ENCODE results near the gene NUDCD2. TPM values are rescaled to one million over a fixed set of nuclear protein-coding genes. Genes with fewer than 3 reads are reported as not detected.

The NUDCD2 gene, protein sequence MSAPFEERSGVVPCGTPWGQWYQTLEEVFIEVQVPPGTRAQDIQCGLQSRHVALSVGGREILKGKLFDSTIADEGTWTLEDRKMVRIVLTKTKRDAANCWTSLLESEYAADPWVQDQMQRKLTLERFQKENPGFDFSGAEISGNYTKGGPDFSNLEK
- total RNA-seq (2014; rRNA removed; shearing (Covaris generic)) = 11.8 and 17.5 TPM in 2 replicates

DNA sequence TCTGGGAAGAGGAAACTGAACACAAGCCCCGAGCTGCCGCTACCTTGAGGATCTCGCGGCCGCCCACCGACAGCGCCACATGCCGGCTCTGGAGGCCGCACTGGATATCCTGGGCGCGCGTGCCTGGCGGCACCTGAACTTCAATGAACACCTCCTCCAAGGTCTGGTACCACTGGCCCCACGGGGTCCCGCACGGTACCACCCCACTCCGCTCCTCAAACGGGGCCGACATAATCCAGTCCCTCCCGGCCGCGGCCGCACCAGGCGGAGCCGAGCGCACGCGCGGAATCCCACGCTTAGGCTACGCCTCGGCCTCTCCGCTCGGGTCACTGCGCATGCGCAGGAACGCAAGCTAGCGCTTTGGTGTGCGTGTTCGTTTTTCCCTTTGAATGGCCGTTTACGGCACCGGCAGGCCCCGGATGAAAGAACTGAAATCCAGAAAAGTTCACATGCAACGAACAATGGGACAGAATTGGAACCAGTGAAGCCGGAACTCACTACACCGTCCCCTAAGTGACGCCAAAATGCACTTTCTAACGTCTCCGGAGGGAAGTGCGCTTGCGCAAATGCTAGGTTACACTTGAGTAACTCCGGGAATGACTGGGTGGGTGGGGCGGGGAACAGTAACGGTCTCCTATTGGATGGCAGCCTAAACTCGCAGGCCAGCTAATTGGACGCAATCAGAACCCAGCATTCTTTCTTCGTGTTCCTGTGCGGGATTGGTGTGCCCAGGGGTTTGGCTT, at the start of gene NUDCD2:
Gene NUDCD2, minus strand, starts transcription at position 284 of the 743 bp plus-strand sequence. Its CDS starts 52 bp downstream, at position 232.
- peak; percentile 98 for DNase-seq (ENCODE audit: low read depth)

DNA sequence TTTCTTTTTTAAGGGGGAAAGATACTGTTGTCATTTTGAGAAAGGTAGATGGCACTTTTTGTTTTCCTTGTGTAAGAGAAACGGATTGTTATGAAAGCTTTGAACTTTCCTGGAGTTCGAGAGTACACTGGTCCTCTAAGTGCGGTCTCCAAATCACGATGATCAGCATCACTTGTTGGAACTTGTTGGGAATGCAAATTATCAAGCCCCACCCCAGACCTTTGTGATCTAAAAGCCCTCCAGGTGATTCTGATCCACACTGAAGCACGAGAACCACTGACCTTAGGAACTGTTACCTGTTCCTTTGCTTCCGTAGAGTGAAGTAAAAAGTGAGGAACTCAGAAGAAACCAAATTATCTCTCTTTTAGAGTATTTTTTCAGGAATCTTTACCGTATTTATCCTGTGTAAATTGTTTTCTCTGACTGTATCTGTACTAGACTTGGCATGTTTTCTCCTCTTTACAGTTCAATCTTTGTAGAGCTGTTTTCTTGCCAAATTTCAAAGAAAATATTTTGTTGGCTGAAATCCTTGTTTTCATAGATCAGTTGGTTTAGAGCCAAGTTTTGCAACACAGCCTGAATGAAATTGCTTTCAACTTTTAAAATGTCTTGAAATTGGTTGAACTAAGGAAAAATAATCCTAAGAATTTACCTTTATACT, 49.5 kb upstream of the NUDCD2 start:
- DNase-seq (ENCODE audit: low read depth) = no peak

DNA sequence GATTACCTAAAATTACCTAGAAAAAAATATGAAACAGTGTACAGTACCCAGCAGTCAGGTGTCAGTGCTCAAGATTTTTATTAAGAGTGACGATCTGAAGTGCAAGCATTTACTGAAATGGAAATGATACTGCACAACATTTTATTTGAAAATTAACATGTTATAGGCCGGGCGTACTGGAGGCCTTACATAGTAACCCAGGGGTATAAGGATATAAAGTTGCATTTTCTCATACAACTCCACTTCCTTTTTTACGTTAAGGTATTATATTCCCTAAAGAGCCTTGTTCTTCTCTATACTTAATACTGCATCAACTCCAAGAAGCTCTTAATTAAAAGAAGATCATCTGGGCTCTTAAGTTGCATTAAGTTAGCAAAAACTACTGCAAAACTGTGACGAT, 48.9 kb upstream of the NUDCD2 start:
- no peak for DNase-seq (ENCODE audit: low read depth)

DNA sequence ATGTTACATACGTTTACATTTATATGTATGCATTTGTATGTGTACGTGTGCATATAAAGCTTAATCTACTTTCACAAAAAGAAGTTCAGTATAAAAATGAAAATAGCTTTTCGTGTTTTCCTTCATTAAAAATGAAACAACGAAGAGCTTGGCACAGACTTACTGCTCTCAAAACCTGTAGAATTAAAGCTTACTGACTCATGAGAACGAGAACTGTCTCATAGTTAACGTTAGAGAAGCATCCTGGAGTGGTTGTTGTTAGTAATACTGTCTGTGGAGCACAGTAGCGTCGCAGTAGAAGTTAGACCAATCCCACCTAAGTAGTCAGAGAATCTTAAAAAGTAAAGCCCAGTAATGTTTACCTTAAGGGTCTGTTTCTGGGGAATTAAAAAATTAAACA, 46.8 kb upstream of the NUDCD2 start:
- peak; percentile 54 for DNase-seq (ENCODE audit: low read depth)

DNA sequence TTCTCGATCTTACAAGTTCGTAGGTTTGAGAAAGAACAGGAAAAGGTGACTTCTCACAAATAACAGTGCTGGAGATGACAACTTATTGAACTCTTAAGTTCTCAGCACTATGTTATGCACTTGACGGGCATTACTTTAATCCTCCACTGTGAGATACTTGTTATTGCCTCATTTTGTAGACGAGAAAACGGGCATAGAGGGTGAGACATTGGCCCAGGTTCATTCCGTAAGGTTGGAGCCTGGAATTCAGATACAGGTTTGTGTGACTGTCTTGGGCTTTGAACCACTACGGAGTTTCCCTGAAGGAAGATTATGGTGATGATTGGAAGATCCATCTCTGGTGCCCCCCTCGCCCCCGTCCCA, 46.2 kb upstream of the NUDCD2 start:
- DNase-seq (ENCODE audit: low read depth) = no peak

DNA sequence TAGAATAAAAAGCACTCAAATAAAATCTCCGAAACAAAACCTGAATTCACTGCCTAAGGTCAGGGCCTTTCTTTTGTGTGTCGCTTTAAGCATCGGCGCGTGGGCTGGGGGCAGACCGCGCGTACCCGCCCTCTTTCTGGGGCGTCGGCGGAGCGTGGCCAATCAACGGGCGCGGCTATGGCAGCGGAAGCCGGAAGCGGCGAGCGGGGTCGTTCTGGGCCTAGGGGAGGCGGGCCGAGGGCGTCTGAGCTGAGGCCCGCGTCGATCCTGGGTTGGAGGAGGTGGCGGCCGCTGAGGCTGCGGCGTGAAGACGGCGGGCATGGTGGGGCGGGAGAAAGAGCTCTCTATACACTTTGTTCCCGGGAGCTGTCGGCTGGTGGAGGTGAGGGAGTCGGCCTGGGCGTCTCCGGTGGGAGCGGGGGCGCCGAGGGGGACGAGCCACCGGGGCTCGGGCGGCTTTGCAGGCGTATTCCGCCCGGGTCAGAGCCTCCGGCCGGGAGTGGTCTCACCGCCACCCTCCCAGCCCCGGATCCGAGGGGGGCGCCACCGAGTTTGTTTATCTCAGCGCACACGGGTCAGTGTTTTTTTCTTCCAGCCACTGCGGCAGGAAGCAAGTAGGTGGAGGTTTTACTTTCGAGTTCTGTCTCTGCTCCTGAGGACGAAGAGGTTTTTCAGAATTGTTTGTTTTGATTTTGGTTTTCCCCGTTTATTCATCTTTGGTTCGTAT, 45.6 kb upstream of the NUDCD2 start, which contains the start of gene MAT2B:
Gene MAT2B, plus strand, starts transcription at position 252 of the 727 bp plus-strand sequence. Its CDS starts 68 bp downstream, at position 320.
- DNase-seq (ENCODE audit: low read depth) = peak; percentile 94

DNA sequence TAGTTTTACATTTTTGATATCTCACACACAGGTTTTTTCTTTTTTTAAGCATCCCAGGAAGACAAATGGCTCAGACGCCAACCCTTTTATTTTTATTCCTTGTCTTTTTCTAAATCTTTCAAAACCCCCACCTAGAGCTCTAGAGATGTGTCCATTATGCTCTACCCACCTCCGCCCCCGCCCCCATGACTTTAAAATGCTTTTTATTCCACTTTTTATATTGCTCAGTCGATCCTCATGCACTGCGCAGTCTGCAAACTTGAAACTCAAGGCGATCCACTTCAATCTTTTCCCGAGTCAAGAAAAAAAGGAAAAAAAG, 45.1 kb upstream of the NUDCD2 start:
- no peak for DNase-seq (ENCODE audit: low read depth)

DNA sequence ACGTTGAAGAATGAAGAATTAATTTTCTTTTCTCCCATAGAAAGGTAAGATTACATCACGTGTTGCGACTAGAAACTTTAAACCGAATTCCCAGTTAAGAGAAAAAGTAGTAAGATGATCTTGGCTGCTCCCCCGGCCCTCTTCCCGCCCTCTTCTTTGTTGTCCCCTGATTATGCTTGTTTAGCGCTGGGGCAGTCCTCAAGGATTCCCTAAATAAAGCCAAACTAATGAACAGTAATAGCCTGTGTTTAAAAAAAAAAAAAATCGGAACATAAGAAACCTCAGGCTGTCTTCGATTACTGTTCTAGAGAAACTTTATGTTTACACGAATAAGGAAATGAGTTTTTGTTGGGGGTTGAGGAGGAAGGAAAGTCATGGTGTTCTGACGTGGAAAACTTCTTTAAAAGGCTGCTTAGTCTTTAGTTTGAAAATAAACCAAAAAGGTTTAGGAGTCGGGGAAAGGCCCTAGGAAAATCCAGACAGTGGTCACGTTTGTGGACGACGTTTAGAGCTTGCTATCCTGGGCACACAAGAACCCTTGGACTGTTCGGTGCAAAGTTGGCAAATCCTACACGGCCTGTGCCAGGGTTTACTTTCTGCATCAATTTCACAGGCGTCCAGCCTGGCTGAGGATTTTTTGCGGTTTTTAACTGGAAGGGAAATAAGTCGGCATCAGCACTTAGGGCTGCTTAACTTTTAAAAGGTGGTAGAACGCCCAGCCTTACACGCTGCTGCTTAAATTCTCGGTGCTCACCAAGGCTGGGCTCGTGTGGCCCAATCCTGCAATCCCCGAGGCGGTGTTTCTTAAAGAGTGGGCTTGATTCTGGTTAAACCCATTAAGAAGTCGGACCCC, 44.4 kb upstream of the NUDCD2 start:
- DNase-seq (ENCODE audit: low read depth) = peak; percentile 83

DNA sequence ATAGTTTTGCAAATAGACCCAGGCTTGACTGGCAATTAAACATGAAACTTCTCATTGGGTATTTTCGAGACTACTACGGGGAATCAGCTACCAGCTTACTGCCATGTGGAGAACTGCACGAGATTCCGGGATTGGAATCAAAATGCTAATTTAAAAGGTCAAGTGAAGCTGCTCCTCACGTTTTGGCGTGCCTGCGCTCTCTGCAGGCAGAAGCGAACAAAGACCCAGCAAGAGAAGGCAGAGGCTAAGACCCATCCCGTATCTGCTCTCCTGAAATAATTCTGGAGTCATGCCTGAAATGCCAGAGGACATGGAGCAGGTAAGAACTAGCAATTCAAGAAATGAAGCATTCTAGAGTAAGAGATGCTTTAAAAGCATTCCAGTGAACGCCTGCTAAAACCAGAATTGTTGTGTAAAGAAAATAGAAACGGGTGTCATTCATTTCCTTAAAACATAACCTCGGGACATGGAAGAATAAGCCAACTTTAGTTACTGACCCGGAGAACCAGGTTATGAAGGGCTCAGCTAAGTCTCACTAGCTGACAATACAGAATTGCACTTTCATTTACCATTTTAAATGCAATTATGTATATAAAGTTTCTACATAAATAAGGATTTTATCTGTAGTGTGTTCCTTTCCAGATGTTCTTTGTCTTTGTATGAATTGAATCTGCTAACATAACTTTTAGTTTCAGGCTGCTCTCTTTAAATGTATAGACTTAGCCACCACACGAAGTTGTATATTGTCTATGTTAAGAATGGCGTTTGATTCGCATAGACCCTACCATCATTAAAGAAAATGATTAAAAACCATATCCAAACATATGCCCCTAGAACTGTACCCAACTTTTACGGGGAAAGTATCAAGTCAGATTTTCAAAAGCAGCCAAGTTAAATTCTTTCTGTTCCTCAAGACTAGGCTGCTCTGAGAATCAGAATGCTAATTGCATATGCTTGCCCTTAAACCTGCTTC, 43.5 kb upstream of the NUDCD2 start:
- peak; percentile 85 for DNase-seq (ENCODE audit: low read depth)

DNA sequence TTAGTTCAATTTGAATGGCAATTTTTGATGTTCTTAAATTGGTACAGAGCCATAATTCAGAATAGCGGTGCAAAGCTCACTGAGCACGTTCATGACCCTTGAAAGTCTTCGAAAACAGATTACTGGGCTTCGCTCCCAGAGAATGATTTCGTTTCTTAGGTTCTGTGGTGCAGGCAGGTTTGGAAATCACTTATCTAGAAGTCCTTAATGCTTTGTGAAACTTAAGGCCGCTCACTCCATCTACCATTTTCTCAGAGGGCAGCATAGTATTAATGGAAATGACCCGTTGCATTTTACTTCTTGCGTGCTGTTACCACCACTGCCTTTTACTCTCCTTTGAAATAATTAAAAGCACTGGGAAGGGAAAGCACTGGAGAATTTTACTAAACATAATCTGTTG, 42.6 kb upstream of the NUDCD2 start:
- no peak for DNase-seq (ENCODE audit: low read depth)

DNA sequence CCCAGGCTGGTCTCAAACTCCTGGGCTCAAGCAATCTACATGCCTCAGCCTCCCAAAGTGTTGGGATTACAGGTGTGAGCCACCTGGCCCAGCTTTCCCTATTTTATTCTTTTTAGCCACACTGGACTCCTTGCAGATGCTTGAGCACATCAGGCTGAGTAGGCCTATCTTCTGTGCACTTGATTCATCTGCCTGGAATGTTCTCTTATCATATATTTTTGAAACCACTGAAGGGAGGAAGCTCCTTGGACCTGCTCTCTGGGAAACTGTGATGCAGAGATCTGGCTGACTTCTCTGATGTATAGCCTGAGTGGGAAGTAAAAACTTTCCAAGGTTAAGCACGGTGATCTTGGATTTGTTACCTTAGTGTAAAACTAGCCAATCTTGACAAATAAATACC, 39.0 kb upstream of the NUDCD2 start:
- no peak for DNase-seq (ENCODE audit: low read depth)

DNA sequence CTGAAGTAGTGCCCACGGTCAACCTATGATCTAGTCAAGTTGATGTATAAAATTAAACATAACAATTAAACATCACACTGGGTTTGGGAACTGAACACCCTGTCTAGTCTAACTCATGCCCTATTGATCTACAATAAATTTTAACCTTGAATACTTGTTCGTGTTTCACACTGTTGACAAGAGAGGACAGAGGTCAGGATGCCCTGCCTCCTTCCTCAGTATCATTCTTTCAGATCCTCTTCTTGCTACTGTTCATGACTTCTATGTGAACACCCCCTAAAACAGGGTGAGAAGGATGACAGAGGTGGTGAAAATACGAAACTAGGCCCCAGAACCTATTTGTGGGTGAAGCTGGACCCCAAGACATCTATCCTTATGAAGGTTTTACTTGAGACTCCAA, 37.4 kb upstream of the NUDCD2 start:
- DNase-seq (ENCODE audit: low read depth) = no peak

DNA sequence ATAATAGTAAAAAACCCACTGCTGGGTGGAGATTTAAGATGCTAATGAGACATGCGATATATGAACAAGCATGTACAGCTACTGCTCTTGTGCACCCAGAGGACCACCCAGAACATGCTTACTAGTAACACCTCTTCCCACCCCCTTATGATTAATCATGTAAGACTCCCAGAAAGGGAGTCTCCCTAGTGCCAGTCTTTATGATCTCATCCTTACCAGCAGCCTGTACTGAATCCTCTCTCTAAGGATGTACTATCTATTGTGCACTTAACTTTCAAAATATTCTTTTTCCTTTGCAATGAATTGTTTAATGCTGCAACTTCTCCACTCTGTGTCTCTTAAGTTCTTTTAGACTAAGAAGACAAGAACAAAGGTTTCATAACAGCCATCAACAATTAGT, 36.4 kb upstream of the NUDCD2 start:
- no peak for DNase-seq (ENCODE audit: low read depth)

DNA sequence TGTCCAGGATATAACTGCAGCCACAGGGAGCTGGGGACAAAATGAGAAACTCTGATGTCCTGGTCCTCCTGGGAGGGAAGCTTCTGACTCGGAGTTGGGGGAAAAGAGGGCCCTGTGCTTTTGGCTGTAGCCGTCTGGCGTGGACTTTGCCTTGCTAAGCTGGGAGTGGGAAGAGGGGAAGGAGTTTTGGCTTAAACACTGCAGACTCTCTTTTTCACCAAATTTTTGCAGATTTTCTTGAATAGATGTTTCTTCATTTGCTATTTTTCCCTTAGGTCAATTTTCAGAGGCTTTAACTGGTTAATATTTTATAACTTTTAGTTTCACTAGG, 29.8 kb upstream of the NUDCD2 start:
- no peak for DNase-seq (ENCODE audit: low read depth)

DNA sequence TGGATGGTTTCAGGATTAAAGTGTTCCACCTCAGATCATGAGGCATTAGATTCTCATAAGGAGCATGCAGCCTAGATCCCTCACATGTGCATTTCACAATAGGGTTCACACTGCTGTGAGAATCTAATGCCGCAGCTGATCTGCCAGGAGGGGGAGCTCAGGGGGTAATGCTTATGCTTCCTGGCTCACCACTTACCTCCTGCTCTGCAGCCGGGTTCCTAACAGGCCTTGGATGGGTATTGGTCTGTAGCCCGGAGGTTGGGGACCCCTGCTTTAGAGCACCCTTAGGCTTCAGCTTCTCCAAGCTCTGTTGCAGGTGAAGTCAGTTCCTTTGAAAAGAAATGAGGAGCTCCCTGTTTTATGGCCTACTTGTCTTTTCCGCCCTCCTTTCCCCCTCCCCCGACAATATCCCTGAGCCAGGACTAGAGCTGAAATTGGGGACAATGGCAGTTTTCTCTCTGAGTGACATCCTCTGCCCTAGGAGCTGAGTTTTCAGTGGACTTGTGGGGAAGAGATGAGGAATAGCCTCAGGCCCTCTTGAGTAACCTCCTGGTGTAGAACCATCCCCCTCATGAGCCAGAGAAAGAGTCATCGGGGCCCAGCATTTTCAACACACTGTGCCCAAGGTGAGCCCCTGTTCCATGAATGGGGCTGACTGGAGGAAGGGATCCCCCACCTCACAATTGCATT, 29.3 kb upstream of the NUDCD2 start:
- DNase-seq (ENCODE audit: low read depth) = peak; percentile 36

DNA sequence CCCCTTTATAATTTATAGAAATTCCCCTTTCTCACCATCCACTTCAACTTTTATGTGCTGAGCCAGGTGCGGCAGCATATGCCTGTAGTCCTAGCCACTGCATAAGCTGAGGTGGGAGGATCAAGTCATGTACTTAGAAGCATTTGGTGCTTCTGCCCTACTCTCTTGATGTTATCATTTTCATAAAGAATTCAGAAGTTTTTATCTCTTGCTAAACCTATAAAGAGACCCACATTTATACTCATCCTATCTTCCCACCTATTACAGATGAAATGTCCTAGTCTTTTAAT, 19.0 kb upstream of the NUDCD2 start:
- no peak for DNase-seq (ENCODE audit: low read depth)

DNA sequence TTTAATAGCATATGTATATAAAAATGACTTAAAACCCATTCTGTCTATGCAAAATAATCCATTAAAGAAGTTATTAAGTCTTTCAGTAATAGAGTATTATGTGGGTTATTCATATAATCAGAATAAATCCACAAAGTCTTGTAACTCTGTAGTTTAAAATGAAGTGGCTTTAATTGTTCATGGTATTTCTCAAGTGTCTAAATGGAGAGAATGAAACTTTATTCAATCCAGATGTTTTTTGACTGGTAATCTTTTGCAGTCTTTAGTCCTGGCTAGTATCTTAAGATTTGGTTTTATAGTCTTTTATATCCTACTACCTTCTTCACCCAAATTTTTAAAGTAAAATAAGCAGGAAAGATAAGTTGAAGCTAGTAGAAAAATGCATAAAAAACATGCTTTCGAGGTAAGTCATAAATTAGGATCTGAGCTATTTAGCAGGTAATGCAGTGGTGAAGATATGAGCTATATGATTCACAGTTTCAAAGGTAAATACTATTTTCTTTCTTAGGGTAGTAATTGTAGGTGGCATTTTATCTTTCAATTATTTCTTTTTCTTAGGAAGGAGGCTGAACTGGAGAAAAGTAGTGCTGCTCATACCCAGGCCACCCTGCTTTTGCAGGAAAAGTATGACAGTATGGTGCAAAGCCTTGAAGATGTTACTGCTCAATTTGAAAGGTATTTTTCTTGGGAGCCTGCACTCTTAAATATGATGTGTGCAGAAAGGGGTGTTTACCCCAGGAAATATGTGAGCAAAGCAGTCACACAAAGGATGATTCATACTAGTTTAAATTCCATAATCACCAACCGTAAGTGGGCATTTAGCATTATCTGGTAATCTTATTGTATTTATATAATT, 18.5 kb upstream of the NUDCD2 start:
- DNase-seq (ENCODE audit: low read depth) = peak; percentile 24

DNA sequence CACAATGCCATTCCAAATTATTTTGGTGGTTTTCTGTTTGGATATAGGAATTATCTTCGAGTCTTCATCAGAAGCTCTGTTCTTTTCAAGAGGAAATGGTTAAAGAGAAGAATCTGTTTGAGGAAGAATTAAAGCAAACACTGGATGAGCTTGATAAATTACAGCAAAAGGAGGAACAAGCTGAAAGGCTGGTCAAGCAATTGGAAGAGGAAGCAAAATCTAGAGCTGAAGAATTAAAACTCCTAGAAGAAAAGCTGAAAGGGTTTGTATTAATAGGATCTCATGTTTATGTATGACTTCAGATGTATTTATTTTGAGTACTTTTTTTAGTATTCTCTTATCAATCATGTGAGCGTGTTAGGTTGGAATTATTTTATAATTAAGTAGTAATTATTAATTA, 15.5 kb upstream of the NUDCD2 start:
- DNase-seq (ENCODE audit: low read depth) = no peak

DNA sequence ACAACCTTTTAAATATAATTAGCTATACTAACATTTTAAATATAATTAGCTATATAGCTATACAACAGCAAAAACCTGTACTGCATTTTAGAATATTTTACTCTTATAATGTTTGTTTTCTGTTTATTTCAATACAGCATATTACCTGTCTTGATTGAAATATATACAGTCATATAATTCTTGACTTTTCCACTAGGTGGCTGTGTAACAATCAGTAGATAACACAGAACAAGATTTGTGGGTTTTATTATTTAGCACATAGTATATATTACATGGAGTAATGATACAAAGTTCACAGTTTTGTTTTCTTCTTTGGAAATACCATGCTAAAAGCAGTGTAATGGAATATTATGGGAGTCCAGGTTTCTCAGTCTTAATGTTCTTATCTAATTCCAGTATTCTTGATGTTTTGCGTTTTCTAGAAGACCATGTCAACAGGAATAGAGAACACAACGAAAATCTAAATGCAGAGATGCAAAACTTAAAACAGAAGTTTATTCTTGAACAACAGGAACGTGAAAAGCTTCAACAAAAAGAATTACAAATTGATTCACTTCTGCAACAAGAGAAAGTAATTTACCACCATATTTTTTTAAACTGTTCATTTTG, 13.8 kb upstream of the NUDCD2 start:
- DNase-seq (ENCODE audit: low read depth) = peak; percentile 27
